Measurements from ENCODE around the gene E2F6.

The E2F6 gene

GRCh38 chr2:11416186-11416585, 49.8 kb downstream of the E2F6 start:
- no peak for TF ChIP-seq CTCF (IDR thresholded peaks at IDR 0.05)
- H3K9ac ChIP-seq, result no peak overlapping the region
- H3K4me1 ChIP-seq, result no peaks in the 10 kb centered on the region
- H3K9me3 ChIP-seq (ENCODE audit: control insufficient read depth, low read length), result no peaks in the 10 kb centered on the region
- no peaks in the 10 kb centered on the region for H3K36me3 ChIP-seq (ENCODE audit: control insufficient read depth, insufficient read depth, low read length)
- H3K4me2 ChIP-seq (ENCODE audit: low read length), result no peak overlapping the region
- no peak overlapping the region for H2AFZ ChIP-seq
- H3K4me3 ChIP-seq (ENCODE audit: low read depth, low read length), result no peak overlapping the region
- no peaks in the 10 kb centered on the region for H3K27me3 ChIP-seq (ENCODE audit: control insufficient read depth, insufficient read depth, low read length)
- H3K79me2 ChIP-seq, result no peaks in the 10 kb centered on the region
- no peak overlapping the region for H3K27ac ChIP-seq

- Histone ChIP-seq H2AFZ (no peak overlapping the region), H3K27me3 (ENCODE audit: control insufficient read depth, insufficient read depth, low read length) (no peaks in the 10 kb centered on the region), H3K27ac (no peak overlapping the region), H3K9ac (no peak overlapping the region), H3K4me1 (no peaks in the 10 kb centered on the region), H3K4me2 (ENCODE audit: low read length) (no peak overlapping the region), H3K9me3 (ENCODE audit: control insufficient read depth, low read length) (no peaks in the 10 kb centered on the region), H3K4me3 (ENCODE audit: low read depth, low read length) (no peak overlapping the region), H3K36me3 (ENCODE audit: control insufficient read depth, insufficient read depth, low read length) (no peaks in the 10 kb centered on the region), H3K79me2 (no peaks in the 10 kb centered on the region)
- TF ChIP-seq CTCF (IDR thresholded peaks at IDR 0.05), result no peak
Observed at GRCh38 chr2:11414372-11415124, 51.4 kb downstream of the E2F6 start.

GRCh38 chr2:11412449-11412810, 53.5 kb downstream of the E2F6 start:
- Histone ChIP-seq H3K4me1 (no peaks in the 10 kb centered on the region), H3K27ac (no peak overlapping the region), H3K4me3 (ENCODE audit: low read depth, low read length) (no peak overlapping the region), H3K79me2 (no peaks in the 10 kb centered on the region), H3K4me2 (ENCODE audit: low read length) (no peak overlapping the region), H2AFZ (no peak overlapping the region), H3K36me3 (ENCODE audit: control insufficient read depth, insufficient read depth, low read length) (no peaks in the 10 kb centered on the region), H3K9me3 (ENCODE audit: control insufficient read depth, low read length) (no peaks in the 10 kb centered on the region), H3K27me3 (ENCODE audit: control insufficient read depth, insufficient read depth, low read length) (no peaks in the 10 kb centered on the region), H3K9ac (no peak overlapping the region)
- no peak for TF ChIP-seq CTCF (IDR thresholded peaks at IDR 0.05)

- Histone ChIP-seq H3K4me1 (no peaks in the 10 kb centered on the region), H3K4me2 (ENCODE audit: low read length) (no peak overlapping the region), H3K27ac (no peak overlapping the region), H3K4me3 (ENCODE audit: low read depth, low read length) (no peak overlapping the region), H3K9ac (no peak overlapping the region), H3K9me3 (ENCODE audit: control insufficient read depth, low read length) (no peaks in the 10 kb centered on the region), H2AFZ (peak overlapping the region; percentile 34), H3K27me3 (ENCODE audit: control insufficient read depth, insufficient read depth, low read length) (no peaks in the 10 kb centered on the region), H3K36me3 (ENCODE audit: control insufficient read depth, insufficient read depth, low read length) (no peaks in the 10 kb centered on the region), H3K79me2 (no peaks in the 10 kb centered on the region)
- peak; percentile 59 for TF ChIP-seq CTCF (IDR thresholded peaks at IDR 0.05)
Observed at GRCh38 chr2:11411768-11412448, 54.1 kb downstream of the E2F6 start.
